ENCODE measurements around the gene HOXA13. TPM values are rescaled to one million over a fixed set of nuclear protein-coding genes. Genes with fewer than 3 reads are reported as not detected.

The HOXA13 gene
- not detected for total RNA-seq

GRCh38 chr7:27199849-27200760 is at the start of gene HOXA13:
Gene HOXA13, minus strand, starts transcription at chr7:27200091. Its CDS starts 14 bp downstream, at chr7:27200077.

DNA sequence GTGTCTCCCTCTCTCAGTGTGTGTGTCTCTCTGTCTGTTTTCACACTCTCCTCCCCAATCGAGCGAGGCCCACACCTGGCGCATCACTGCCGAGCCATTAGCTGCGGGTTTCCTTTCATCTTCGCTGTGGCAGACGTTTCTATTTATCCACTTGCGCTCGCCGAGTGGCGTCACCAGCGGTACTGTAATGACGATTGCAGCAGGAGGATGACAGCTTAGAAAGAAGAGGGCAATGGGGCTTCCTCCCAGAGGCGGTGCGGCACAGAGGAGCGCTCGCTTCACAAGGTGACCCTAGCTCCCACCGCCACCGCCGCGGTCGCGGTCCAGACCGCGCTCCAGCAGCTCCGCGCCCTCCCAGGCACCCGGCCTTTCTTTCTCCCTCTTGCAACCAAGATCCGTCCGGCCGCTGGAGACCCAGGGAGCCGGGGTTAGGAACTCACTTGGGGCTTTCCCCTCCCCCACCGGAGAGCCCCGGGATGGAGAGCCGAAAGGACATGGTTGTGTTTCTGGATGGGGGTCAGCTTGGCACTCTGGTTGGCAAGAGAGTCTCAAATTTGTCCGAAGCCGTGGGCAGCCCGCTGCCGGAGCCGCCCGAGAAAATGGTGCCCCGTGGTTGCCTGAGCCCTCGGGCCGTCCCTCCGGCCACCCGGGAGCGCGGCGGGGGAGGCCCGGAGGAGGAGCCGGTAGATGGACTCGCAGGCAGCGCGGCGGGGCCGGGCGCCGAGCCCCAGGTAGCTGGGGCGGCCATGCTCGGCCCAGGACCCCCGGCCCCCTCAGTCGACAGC is 42.9 kb upstream of the HOXA13 start, which contains the start of gene EVX1:
TSS of gene EVX1 (plus strand) at position 248 of the 785 bp plus-strand sequence. CDS start at position 477, 229 bp downstream.

DNA sequence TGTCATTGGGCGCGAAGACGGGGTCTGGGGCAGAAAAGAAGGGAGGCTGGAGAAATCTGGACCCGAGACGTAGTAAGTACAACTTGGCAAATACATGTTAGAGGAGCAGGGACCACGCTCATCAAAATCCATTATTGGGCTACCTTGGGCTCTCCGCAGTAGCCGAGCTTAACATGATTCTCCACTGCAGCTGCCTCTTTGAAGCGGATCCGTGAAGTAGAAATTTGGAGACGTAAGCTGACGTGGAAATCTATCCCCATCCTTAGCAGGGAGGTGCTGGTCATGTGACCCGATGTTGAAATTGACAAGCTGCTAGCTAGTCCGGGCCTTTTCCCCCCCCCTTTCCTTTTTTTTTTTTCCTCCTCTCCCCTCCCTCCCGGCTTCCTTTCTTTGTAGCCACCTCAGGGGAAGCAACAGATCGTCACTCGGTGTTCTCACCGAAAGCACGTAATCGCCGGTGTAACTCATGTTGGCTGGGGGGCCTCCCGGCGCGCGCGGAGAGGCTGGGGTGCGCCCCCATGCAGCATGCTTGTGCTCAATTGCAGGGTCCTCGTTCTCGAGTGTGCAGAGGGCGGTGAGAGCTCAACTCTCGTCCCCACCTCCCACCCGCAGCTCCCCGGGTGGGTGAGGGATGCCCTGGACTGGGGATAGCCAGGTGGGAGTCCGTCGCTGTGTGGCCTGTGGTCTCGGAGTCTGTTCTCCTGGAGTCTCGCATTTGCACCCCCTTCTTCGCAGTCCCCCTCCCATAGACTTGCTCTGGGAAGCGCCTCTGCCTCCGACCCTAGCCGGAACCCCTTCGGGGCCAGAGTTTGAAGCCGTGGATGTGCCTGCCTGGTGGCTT is 14.7 kb downstream of the HOXA13 start, which contains the start of gene HOXA11:
TSS of gene HOXA11 (minus strand) at position 220 of the 841 bp plus-strand sequence. CDS start at position 132, 88 bp downstream.

GRCh38 chr7:27173956-27174873 is 25.7 kb downstream of the HOXA13 start, which contains the start of gene HOXA10:
Gene HOXA10, minus strand, starts transcription at chr7:27174320. Its CDS starts 14 bp downstream, at chr7:27174306.

DNA sequence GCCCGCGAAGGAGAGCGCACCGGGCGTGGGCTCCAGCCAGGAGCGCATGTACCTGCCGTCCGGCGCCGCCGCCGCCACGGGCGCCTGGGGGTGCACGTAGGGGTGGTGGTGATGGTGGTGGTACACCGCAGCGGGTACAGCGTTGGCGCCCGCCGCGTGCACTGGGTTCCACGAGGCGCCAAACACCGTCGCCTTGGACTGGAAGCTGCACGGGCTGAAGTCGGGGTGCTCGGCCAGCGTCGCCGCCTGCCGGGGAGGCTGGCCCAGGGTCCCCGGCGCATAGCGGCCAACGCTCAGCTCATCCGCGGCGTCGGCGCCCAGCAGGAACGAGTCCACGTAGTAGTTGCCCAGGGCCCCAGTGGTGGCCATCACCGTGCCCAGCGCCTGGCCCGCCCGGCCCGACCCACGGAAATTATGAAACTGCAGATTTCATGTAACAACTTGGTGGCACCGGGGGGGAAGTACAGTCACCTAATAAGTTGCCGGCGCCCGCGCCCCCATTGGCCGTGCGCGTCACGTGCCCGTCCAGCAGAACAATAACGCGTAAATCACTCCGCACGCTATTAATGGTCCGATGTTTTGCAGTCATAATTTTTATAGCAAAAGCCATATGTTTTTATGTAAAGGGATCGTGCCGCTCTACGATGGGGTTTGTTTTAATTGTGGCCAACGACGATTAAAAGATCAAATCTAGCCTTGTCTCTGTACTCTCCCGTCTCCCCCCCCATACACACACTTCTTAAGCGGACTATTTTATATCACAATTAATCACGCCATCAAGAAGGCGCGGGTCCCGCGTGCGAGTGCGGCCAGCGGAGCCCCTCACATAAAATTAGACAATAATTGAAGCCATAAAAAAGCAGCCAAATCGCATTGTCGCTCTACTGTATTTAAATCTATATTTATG is 34.5 kb downstream of the HOXA13 start, which contains the start of gene HOXA9:
TSS of gene HOXA9 (minus strand) at position 449 of the 907 bp plus-strand sequence. CDS start at position 369, 80 bp downstream.

GRCh38 chr7:27156508-27156898 is 43.4 kb downstream of the HOXA13 start, which contains the start of gene HOXA7:
Gene HOXA7, minus strand, starts transcription at chr7:27156675. Its CDS starts 130 bp downstream, at chr7:27156545.

GRCh38 chr7:27151931-27152815 is 47.7 kb downstream of the HOXA13 start, which contains the start of gene HOXA3:
Gene HOXA3, minus strand, starts transcription at chr7:27152583. Its CDS starts 41,943 bp downstream, at chr7:27110640.

DNA sequence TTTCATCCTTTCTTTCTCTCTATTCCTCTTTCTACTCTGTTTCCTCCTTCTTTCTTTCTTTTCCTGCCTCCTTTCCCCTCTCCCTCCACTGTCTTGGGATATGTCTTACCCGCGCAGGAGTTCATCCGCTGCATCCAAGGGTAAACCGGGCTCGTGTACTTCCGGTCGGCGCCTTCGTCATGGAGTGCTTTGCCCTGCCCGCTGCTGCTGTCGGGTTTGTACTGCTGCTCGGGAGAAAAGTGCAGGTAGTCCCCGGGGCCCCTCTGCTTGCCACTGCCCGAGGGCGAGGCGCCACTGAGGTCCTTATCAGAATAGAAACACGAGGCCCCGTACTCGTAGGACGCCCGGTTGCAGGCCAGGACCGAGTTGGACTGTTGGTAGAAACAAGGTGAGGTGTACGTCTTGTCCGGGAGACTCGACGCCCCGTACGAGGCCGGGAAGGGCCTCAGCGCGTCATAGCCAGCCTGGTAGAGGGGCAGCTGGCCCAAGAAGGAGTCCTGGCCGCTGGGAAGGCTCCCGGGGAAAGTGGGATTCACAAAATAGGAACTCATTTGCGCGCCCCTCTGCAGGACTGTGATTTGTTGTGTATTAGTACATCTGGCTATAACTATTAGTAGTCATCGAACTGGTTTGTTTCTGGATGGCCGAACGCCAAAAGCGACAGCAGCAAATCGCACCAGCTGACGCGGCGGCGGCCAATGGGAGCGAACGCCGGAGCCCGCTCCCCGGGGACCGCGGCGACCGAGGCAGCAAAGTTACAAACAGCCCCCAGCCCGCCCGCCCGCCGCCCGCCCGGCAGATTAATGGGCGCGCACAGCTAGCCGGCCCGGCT is 52.5 kb downstream of the HOXA13 start, which contains the start of gene HOXA6:
TSS of gene HOXA6 (minus strand) at position 576 of the 832 bp plus-strand sequence. CDS start at position 551, 25 bp downstream.

Small RNA genes lying within 50 kb of the gene (small RNA-seq; reads per million reads assigned to genes)
- not detected for gene AC004080.5 (ENCODE audit: low replicate concordance)
- not detected for gene RF02140 (ENCODE audit: low replicate concordance)
- gene RF02141 (ENCODE audit: low replicate concordance), result not detected

Other genes starting within 250 kb of the HOXA13 start
- gene HOXA1, start 104.1 kb downstream of the HOXA13 start, total RNA-seq, result not detected
- gene HOXA2, start 97.4 kb downstream of the HOXA13 start, total RNA-seq, result not detected
- not detected for gene HOXA4, start 69.3 kb downstream of the HOXA13 start, total RNA-seq
- not detected for gene HOXA5, start 56.4 kb downstream of the HOXA13 start, total RNA-seq
- not detected for gene HOXA6, start 52.3 kb downstream of the HOXA13 start, total RNA-seq
- gene HOXA3, start 47.5 kb downstream of the HOXA13 start, total RNA-seq, result not detected
- gene HOXA7, start 43.4 kb downstream of the HOXA13 start, total RNA-seq, result not detected
- not detected for gene HOXA9, start 34.6 kb downstream of the HOXA13 start, total RNA-seq
- gene HOXA10, start 25.8 kb downstream of the HOXA13 start, total RNA-seq, result not detected
- not detected for gene HOXA11, start 14.9 kb downstream of the HOXA13 start, total RNA-seq
- not detected for gene EVX1, start 42.7 kb upstream of the HOXA13 start, total RNA-seq